Measurements from ENCODE around the gene CREB3L4.

GRCh38 chr1:153928791-153929341, 38.8 kb upstream of the CREB3L4 start:
- TF ChIP-seq POLR2A (IDR thresholded peaks at IDR 0.05) (no peak), CTCF (IDR thresholded peaks at IDR 0.05) (no peak)
